HEK293 (cell line): ENCODE data around the gene HINFP.

Experiments used
- CTCF ChIP-seq: fragments of 450-650 bp; formaldehyde crosslinking; IDR thresholded peaks from 2 replicates; pipeline ENCODE4 v1.5.1; 2016; ENCODE audit warnings: missing biosample characterization, missing genetic modification characterization
- GLIS1 ChIP-seq: fragments of 450-650 bp; formaldehyde crosslinking; IDR thresholded peaks from 2 replicates; pipeline ENCODE4 v1.5.1; 2016; ENCODE audit warnings: missing biosample characterization, missing genetic modification characterization
- HOXD13 ChIP-seq: sonication (generic); formaldehyde crosslinking; IDR thresholded peaks from 2 replicates; pipeline ENCODE4 v1.8.0; 2022; ENCODE audit warnings: missing genetic modification reagents, borderline replicate concordance
- MEIS1 ChIP-seq: sonication (generic); formaldehyde crosslinking; IDR thresholded peaks from 2 replicates; pipeline ENCODE4 v1.8.1; 2022; ENCODE audit warnings: missing genetic modification reagents, mild to moderate bottlenecking, borderline replicate concordance
- ZBTB1 ChIP-seq: fragments of 450-650 bp; formaldehyde crosslinking; IDR thresholded peaks from 2 replicates; pipeline ENCODE4 v1.5.1; 2016; ENCODE audit warnings: missing biosample characterization, missing genetic modification characterization
- ZNF24 ChIP-seq: fragments of 450-650 bp; formaldehyde crosslinking; IDR thresholded peaks from 2 replicates; pipeline ENCODE4 v1.5.1; 2016; ENCODE audit warnings: missing biosample characterization, missing genetic modification characterization
- ZNF785 ChIP-seq: fragments of 450-650 bp; formaldehyde crosslinking; IDR thresholded peaks from 2 replicates; pipeline ENCODE4 v1.5.1; 2016; ENCODE audit warnings: missing biosample characterization, missing genetic modification characterization
- ZSCAN18 ChIP-seq: fragments of 450-650 bp; formaldehyde crosslinking; IDR thresholded peaks from 2 replicates; pipeline ENCODE4 v1.5.1; 2016; ENCODE audit warnings: missing biosample characterization, missing genetic modification characterization
- TF ChIP-seq, protein P1 (sequence below): fragments of 450-650 bp; formaldehyde crosslinking; IDR thresholded peaks from 2 replicates; pipeline ENCODE4 v1.5.1; 2016; ENCODE audit warnings: missing biosample characterization, missing genetic modification characterization, low read depth

- TF ChIP-seq ZSCAN18 (no peak), CTCF (0 out of 2 replicates have a peak, but pooled peaks have one; percentile 89), MEIS1 (CRISPR knock-in tag) (no peak), GLIS1 (tag by site-specific recombination) (no peak), HOXD13 (CRISPR knock-in tag) (no peak), ZNF785 (tag by site-specific recombination) (no peak), ZBTB1 (tag by site-specific recombination) (no peak), ZNF24 (tag by site-specific recombination) (no peak)
- TF ChIP-seq, protein P1, sequence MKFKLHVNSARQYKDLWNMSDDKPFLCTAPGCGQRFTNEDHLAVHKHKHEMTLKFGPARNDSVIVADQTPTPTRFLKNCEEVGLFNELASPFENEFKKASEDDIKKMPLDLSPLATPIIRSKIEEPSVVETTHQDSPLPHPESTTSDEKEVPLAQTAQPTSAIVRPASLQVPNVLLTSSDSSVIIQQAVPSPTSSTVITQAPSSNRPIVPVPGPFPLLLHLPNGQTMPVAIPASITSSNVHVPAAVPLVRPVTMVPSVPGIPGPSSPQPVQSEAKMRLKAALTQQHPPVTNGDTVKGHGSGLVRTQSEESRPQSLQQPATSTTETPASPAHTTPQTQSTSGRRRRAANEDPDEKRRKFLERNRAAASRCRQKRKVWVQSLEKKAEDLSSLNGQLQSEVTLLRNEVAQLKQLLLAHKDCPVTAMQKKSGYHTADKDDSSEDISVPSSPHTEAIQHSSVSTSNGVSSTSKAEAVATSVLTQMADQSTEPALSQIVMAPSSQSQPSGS (tag by site-specific recombination) = no peak
Observed at GRCh38 chr11:119094816-119095065, 26.6 kb upstream of the HINFP start.
